ENCODE data around the gene AFAP1.

DNA sequence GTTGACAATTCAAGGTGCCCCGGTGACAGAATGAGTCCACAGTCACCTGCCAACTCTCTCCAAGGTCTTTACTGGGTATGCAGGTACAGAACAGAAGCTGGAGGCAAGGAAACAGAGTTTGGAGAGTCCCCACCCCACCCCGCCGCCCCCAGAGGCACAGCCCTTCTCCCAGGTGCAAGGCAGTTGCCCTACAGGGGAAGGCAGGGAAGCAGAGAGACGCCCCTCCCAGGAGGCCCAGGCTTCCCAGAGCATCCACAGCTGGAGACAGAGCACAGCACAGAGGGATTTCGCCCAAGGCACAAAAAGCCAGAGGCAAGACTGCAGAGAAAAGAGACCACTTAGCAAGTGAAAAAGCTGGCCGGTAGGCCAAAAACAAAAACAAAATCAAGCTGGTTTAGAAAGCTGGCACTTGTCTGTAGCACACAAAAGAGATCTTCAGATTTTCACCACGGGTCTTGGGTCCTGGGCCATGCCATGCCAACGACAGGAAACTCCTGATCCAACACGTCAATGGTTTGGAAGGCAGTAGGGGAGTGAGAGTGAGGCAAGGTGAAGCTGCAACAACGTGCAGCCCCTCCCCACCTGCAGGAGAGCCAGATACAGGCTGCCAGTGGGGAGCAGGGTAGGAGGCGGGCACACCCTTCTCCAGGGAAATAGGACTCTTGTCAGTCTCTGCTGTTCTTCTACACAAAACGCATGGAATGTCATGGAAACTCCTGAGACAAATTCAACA lies 113.3 kb downstream of the AFAP1 start:
- TF ChIP-seq, protein P1, sequence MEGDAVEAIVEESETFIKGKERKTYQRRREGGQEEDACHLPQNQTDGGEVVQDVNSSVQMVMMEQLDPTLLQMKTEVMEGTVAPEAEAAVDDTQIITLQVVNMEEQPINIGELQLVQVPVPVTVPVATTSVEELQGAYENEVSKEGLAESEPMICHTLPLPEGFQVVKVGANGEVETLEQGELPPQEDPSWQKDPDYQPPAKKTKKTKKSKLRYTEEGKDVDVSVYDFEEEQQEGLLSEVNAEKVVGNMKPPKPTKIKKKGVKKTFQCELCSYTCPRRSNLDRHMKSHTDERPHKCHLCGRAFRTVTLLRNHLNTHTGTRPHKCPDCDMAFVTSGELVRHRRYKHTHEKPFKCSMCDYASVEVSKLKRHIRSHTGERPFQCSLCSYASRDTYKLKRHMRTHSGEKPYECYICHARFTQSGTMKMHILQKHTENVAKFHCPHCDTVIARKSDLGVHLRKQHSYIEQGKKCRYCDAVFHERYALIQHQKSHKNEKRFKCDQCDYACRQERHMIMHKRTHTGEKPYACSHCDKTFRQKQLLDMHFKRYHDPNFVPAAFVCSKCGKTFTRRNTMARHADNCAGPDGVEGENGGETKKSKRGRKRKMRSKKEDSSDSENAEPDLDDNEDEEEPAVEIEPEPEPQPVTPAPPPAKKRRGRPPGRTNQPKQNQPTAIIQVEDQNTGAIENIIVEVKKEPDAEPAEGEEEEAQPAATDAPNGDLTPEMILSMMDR (IDR thresholded peaks at IDR 0.05): no peak
- no peak for TF ChIP-seq POLR2A (IDR thresholded peaks at IDR 0.05)

All from Peyer's patch (tissue), 4 donors.